ENCODE data around the gene PERM1. TPM values are rescaled to one million over a fixed set of nuclear protein-coding genes. Genes with fewer than 3 reads are reported as not detected.

PERM1 gene
- total RNA-seq, 1 donor from 2014 or later: not detected

GRCh38 chr1:970973-971730 is 10.7 kb downstream of the PERM1 start:
- TF ChIP-seq CTCF (IDR thresholded peaks at IDR 0.05): no peak
- DNase-seq (ENCODE audit: extremely low spot score, unreplicated experiment): no peak
- H3K4me1 Mint-ChIP-seq (ENCODE audit: unreplicated experiment): no peaks in the 10 kb centered on the region
- no peaks in the 10 kb centered on the region for H3K9me3 Mint-ChIP-seq (ENCODE audit: unreplicated experiment)
- no peaks in the 10 kb centered on the region for H3K36me3 Mint-ChIP-seq (ENCODE audit: unreplicated experiment)
- no peak overlapping the region for H3K4me3 Mint-ChIP-seq (ENCODE audit: unreplicated experiment)
- no peaks in the 10 kb centered on the region for H3K27me3 Mint-ChIP-seq (ENCODE audit: unreplicated experiment)
- no peak overlapping the region for H3K27ac Mint-ChIP-seq (ENCODE audit: unreplicated experiment)

GRCh38 chr1:970242-970972 is 11.5 kb downstream of the PERM1 start:
- H3K36me3 Mint-ChIP-seq (ENCODE audit: unreplicated experiment): no peaks in the 10 kb centered on the region
- H3K4me1 Mint-ChIP-seq (ENCODE audit: unreplicated experiment): no peaks in the 10 kb centered on the region
- H3K27ac Mint-ChIP-seq (ENCODE audit: unreplicated experiment): no peak overlapping the region
- DNase-seq (ENCODE audit: extremely low spot score, unreplicated experiment): no peak
- no peak overlapping the region for H3K4me3 Mint-ChIP-seq (ENCODE audit: unreplicated experiment)
- no peaks in the 10 kb centered on the region for H3K9me3 Mint-ChIP-seq (ENCODE audit: unreplicated experiment)
- H3K27me3 Mint-ChIP-seq (ENCODE audit: unreplicated experiment): no peaks in the 10 kb centered on the region
- TF ChIP-seq CTCF (IDR thresholded peaks at IDR 0.05): no peak

- Mint-ChIP-seq H3K36me3 (ENCODE audit: unreplicated experiment) (no peaks in the 10 kb centered on the region), H3K9me3 (ENCODE audit: unreplicated experiment) (no peaks in the 10 kb centered on the region), H3K27ac (ENCODE audit: unreplicated experiment) (no peak overlapping the region), H3K4me3 (ENCODE audit: unreplicated experiment) (no peak overlapping the region), H3K4me1 (ENCODE audit: unreplicated experiment) (no peaks in the 10 kb centered on the region), H3K27me3 (ENCODE audit: unreplicated experiment) (no peaks in the 10 kb centered on the region)
- no peak for DNase-seq (ENCODE audit: extremely low spot score, unreplicated experiment)
- TF ChIP-seq CTCF (IDR thresholded peaks at IDR 0.05): no peak
Measured at GRCh38 chr1:969260-969855, 12.5 kb downstream of the PERM1 start.

- no peak for DNase-seq (ENCODE audit: extremely low spot score, unreplicated experiment)
- TF ChIP-seq CTCF (IDR thresholded peaks at IDR 0.05): no peak
- H3K4me1 Mint-ChIP-seq (ENCODE audit: unreplicated experiment): no peaks in the 10 kb centered on the region
- no peaks in the 10 kb centered on the region for H3K27me3 Mint-ChIP-seq (ENCODE audit: unreplicated experiment)
- H3K27ac Mint-ChIP-seq (ENCODE audit: unreplicated experiment): no peak overlapping the region
- H3K4me3 Mint-ChIP-seq (ENCODE audit: unreplicated experiment): no peak overlapping the region
- no peaks in the 10 kb centered on the region for H3K9me3 Mint-ChIP-seq (ENCODE audit: unreplicated experiment)
- H3K36me3 Mint-ChIP-seq (ENCODE audit: unreplicated experiment): peaks cover 2% of the 10 kb centered on the region
Measured at GRCh38 chr1:967466-968343, 14.2 kb downstream of the PERM1 start.
